H1 (cell line): Measurements from ENCODE around the gene BTAF1. TPM values are rescaled to one million over a fixed set of nuclear protein-coding genes. Genes with fewer than 3 reads are reported as not detected.

Experiments used
- ATF2 ChIP-seq: IDR thresholded peaks from 2 replicates; pipeline ENCODE4 v1.6.1; 2012; ENCODE audit warnings: low read length, inconsistent platforms
- BRCA1 ChIP-seq: IDR thresholded peaks from 2 replicates; pipeline ENCODE4 v1.6.1; 2012; ENCODE audit warnings: low read depth, low read length, improper control_type of control experiment
- CBX5 ChIP-seq: fragments of 300-800, 300-1000 bp; sonication (generic); IDR thresholded peaks from 2 replicates; pipeline ENCODE4 v1.7.1; 2016; ENCODE audit warnings: antibody characterized with exemption, low read length, low read depth
- CTBP2 ChIP-seq: IDR thresholded peaks from 2 replicates; pipeline ENCODE4 v1.7.0; 2011; ENCODE audit warnings: borderline replicate concordance, mild to moderate bottlenecking, moderate library complexity, mixed read lengths, low read length; ENCODE audit not compliant: insufficient read depth, insufficient read length
- EZH2 ChIP-seq: fragments of 200-600 bp; sonication (generic); IDR thresholded peaks from 2 replicates; pipeline ENCODE4 v1.7.1; 2012; ENCODE audit warnings: low read depth, mild to moderate bottlenecking, moderate library complexity, low read length, inconsistent platforms; ENCODE audit not compliant: severe bottlenecking
- FOSL1 ChIP-seq: IDR thresholded peaks from 2 replicates; pipeline ENCODE4 v1.6.1; 2011; ENCODE audit warnings: mild to moderate bottlenecking, low read depth, low read length, moderate library complexity; ENCODE audit not compliant: insufficient read depth
- GABPA ChIP-seq: IDR thresholded peaks from 2 replicates; pipeline ENCODE4 v1.6.1; 2011; ENCODE audit warnings: mild to moderate bottlenecking, low read length, moderate library complexity, borderline replicate concordance; ENCODE audit not compliant: insufficient read depth
- JUN ChIP-seq: IDR thresholded peaks from 2 replicates; pipeline ENCODE4 v1.6.1; 2011; ENCODE audit warnings: low read depth, mild to moderate bottlenecking, improper control_type of control experiment, low read length
- KDM4A ChIP-seq: IDR thresholded peaks from one replicate; pipeline ENCODE4 v1.7.1; 2012; ENCODE audit warnings: low read depth, mild to moderate bottlenecking, moderate library complexity, low read length, inconsistent platforms; ENCODE audit not compliant: severe bottlenecking
- KDM5A ChIP-seq: fragments of 200-600 bp; IDR thresholded peaks from 2 replicates; pipeline ENCODE4 v1.7.1; 2012; ENCODE audit warnings: mild to moderate bottlenecking, low read length, inconsistent platforms, mixed read lengths
- MAFK ChIP-seq: IDR thresholded peaks from 2 replicates; pipeline ENCODE4 v1.6.1; 2012; ENCODE audit warnings: low read depth, mild to moderate bottlenecking, improper control_type of control experiment, low read length
- MAX ChIP-seq: IDR thresholded peaks from 2 replicates; pipeline ENCODE4 v1.6.1; 2012; ENCODE audit warnings: inconsistent platforms
- POU5F1 ChIP-seq: IDR thresholded peaks from 2 replicates; pipeline ENCODE4 v1.6.1; 2011; ENCODE audit warnings: low read depth, mild to moderate bottlenecking, low read length, moderate library complexity
- RFX5 ChIP-seq: IDR thresholded peaks from 2 replicates; pipeline ENCODE4 v1.6.1; 2011; ENCODE audit warnings: low read depth, low read length, improper control_type of control experiment, borderline replicate concordance
- RXRA ChIP-seq: IDR thresholded peaks from 2 replicates; pipeline ENCODE4 v1.6.1; 2011; ENCODE audit warnings: low read depth, mild to moderate bottlenecking, low read length, moderate library complexity; ENCODE audit not compliant: insufficient read depth
- SIN3A ChIP-seq, 2 experiments: IDR thresholded peaks in 1 of 2; conservative IDR thresholded peaks in 1 of 2; 2 replicates each; pipeline ENCODE4 v1.6.1; 2011 to 2012; ENCODE audit warnings: low read length in 2 of 2, improper control_type of control experiment in 1 of 2, low read depth in 1 of 2, mild to moderate bottlenecking in 1 of 2
- SP2 ChIP-seq: IDR thresholded peaks from 2 replicates; pipeline ENCODE4 v1.6.1; 2012; ENCODE audit warnings: mild to moderate bottlenecking, low read length, inconsistent platforms
- SRF ChIP-seq: IDR thresholded peaks from 2 replicates; pipeline ENCODE4 v1.6.1; 2011; ENCODE audit warnings: mild to moderate bottlenecking, low read depth, low read length, moderate library complexity
- TAF1 ChIP-seq: IDR thresholded peaks from 2 replicates; pipeline ENCODE4 v1.6.1; 2011; ENCODE audit warnings: mild to moderate bottlenecking, low read depth, low read length
- TEAD4 ChIP-seq: IDR thresholded peaks from 2 replicates; pipeline ENCODE4 v1.6.1; 2012; ENCODE audit warnings: low read depth, low read length, inconsistent platforms, mixed read lengths
- YY1 ChIP-seq: IDR thresholded peaks from 2 replicates; pipeline ENCODE4 v1.6.1; 2011; ENCODE audit warnings: low read depth, mild to moderate bottlenecking, low read length
- ZNF274 ChIP-seq: IDR thresholded peaks from 2 replicates; pipeline ENCODE4 v1.7.0; 2012; ENCODE audit warnings: low read length, borderline replicate concordance; ENCODE audit errors: extremely low read depth
- polyA plus RNA-seq, 7 experiments: library from polyadenylated mRNA; depleted of rRNA in 3 of 7; stranded (reverse) in 5 of 7; unstranded in 2 of 7; fragments of >200 nt in 5 of 7; fragments of 200-250 nt in 2 of 7; gene quantifications; 1 replicate in 5 of 7; 2 replicates in 1 of 7; 4 replicates in 1 of 7; pipeline versions ENCODE4 v1.2.1 to v1.2.3, GENCODE V29; 2011 to 2013; ENCODE audit warnings: missing spikeins in 2 of 7, mixed read lengths in 2 of 7
- total RNA-seq: library from RNA; stranded (reverse); fragmentation: NEBNext Ultra II Directional; extraction: Animal tissue kit (Norgen Biotek cat#: 25700); gene quantifications from 2 replicates; pipeline ENCODE4 v1.2.1, GENCODE V29; 2021

BTAF1 gene
- total and polyA plus RNA-seq, 2 of the 8 experiments (the other 6 are each of a cell fraction or from before 2014, with no cell fraction given) = 24.5 to 39.1 TPM

- peak; percentile 85 for TF ChIP-seq MAX
- TF ChIP-seq TAF1 = peak; percentile 78
- TF ChIP-seq CTBP2 = peak; percentile 83
- peak; percentile 95 for TF ChIP-seq TEAD4
- no peak for TF ChIP-seq FOSL1
- TF ChIP-seq POU5F1 = no peak
- TF ChIP-seq RFX5 = no peak
- no peak for TF ChIP-seq KDM5A
- 0 out of 2 replicates have a peak, but pooled peaks have one; percentile 45 for TF ChIP-seq RXRA
- no peak for TF ChIP-seq KDM4A
- no peak for TF ChIP-seq SP2
- TF ChIP-seq GABPA = no peak
- TF ChIP-seq JUN = no peak
- no peak for TF ChIP-seq SRF
- TF ChIP-seq ZNF274 = no peak
- TF ChIP-seq EZH2 = no peak
- 0 out of 2 replicates have a peak, but pooled peaks have one; percentile 25 for TF ChIP-seq BRCA1
- no peak for TF ChIP-seq MAFK
- no peak for TF ChIP-seq CBX5
- peak; percentile 57 for TF ChIP-seq YY1
- no peak for TF ChIP-seq ATF2
- 0 out of 4 replicates have a peak, but pooled peaks of 1 of the 2 experiments have one; percentile 53 for TF ChIP-seq SIN3A (conservative IDR thresholded peaks at IDR 0.05 in 1 of 2, IDR thresholded peaks at IDR 0.05 in 1 of 2; ENCODE audit: low read depth in 1 of 2, low read length in 2 of 2)
Observed at GRCh38 chr10:91887272-91888076, 36.1 kb upstream of the BTAF1 start (continued).
